ENCODE measurements around the gene TDRD1. TPM values are rescaled to one million over a fixed set of nuclear protein-coding genes. Genes with fewer than 3 reads are reported as not detected.
"Not testable (repeated sequence)": the region's sequence is repeated elsewhere in the genome, so short reads cannot be mapped to it uniquely, and the experiment has no call there.

The TDRD1 gene
- total RNA-seq (under 1 TPM; 0.13 to 0.16 TPM), polyA plus RNA-seq (0.14 TPM)

- H3K27me3 ChIP-seq (ENCODE audit: insufficient read depth, low read length, poor library complexity, severe bottlenecking), result no peaks in the 10 kb centered on the region
- H3K36me3 ChIP-seq (ENCODE audit: insufficient read depth, low read length), result no peaks in the 10 kb centered on the region
- peaks cover 0 to 8% of the 10 kb centered on the region in 2 donors for H3K27me3 Mint-ChIP-seq
- peak within 1 kb of the TSS in 3 of 7 donors; percentile 32 to 61 (median 54) for H3K4me3 Mint-ChIP-seq
- no peak within 1 kb of the TSS for H3K4me3 ChIP-seq (ENCODE audit: low read length)
- peaks cover 0 to 5% (median 0%) of the 10 kb centered on the region in 3 donors for H3K36me3 Mint-ChIP-seq
- POLR2A ChIA-PET, result interaction anchor here (0.7 kb wide), 1 partner anchor 123 kb away, joined by 6 read pairs; no protein-coding TSS in a partner anchor
- CTCF ChIA-PET, result no interaction called here
- DNase-seq, result no peak
- H3K27ac ChIP-seq (ENCODE audit: low read depth, low read length), result no peak within 1 kb of the TSS
- peak within 1 kb of the TSS in 1 of 8 donors; percentile 90 for H3K27ac Mint-ChIP-seq
- no peaks in the 10 kb centered on the region for H3K9me3 Mint-ChIP-seq
- H3K9me3 ChIP-seq (ENCODE audit: low read length), result no peaks in the 10 kb centered on the region
- H3K4me1 ChIP-seq (ENCODE audit: insufficient read depth, low read length), result no peaks in the 10 kb centered on the region
- peaks cover 8 to 16% (median 14%) of the 10 kb centered on the region in 3 donors for H3K4me1 Mint-ChIP-seq
Measured at GRCh38 chr10:114179148-114179547, at the start of gene TDRD1. Gene TDRD1, plus strand, starts transcription at chr10:114179353. Its CDS starts 8,479 bp downstream, at chr10:114187832.

- Histone ChIP-seq H3K9me3 (ENCODE audit: low read length) (no peaks in the 10 kb centered on the region), H3K4me1 (ENCODE audit: insufficient read depth, low read length) (no peaks in the 10 kb centered on the region), H3K27ac (ENCODE audit: low read depth, low read length) (no peak overlapping the region), H3K27me3 (ENCODE audit: insufficient read depth, low read length, poor library complexity, severe bottlenecking) (no peaks in the 10 kb centered on the region), H3K4me3 (ENCODE audit: low read length) (no peak overlapping the region), H3K36me3 (ENCODE audit: insufficient read depth, low read length) (peaks cover 46% of the 10 kb centered on the region)
- H3K4me1 Mint-ChIP-seq, result no peaks in the 10 kb centered on the region
- H3K27ac Mint-ChIP-seq, result peak overlapping the region in 1 of 8 donors; percentile 33
- ChIA-PET POLR2A (no interaction called here), CTCF (no interaction called here)
- no peak for DNase-seq
- H3K4me3 Mint-ChIP-seq, result no peak overlapping the region
- no peaks in the 10 kb centered on the region for H3K27me3 Mint-ChIP-seq
- no peaks in the 10 kb centered on the region for H3K9me3 Mint-ChIP-seq
- H3K36me3 Mint-ChIP-seq, result peaks cover 9 to 85% (median 49%) of the 10 kb centered on the region in 3 donors
Measured at GRCh38 chr10:114131094-114131493, 48.1 kb upstream of the TDRD1 start.

- peaks cover 16 to 77% (median 35%) of the 10 kb centered on the region in 3 donors for H3K36me3 Mint-ChIP-seq
- H3K4me1 Mint-ChIP-seq, result no peaks in the 10 kb centered on the region
- no peaks in the 10 kb centered on the region for H3K9me3 Mint-ChIP-seq
- ChIA-PET CTCF (no interaction called here), POLR2A (no interaction called here)
- Histone ChIP-seq H3K4me1 (ENCODE audit: insufficient read depth, low read length) (no peaks in the 10 kb centered on the region), H3K27me3 (ENCODE audit: insufficient read depth, low read length, poor library complexity, severe bottlenecking) (no peaks in the 10 kb centered on the region), H3K27ac (ENCODE audit: low read depth, low read length) (no peak overlapping the region), H3K9me3 (ENCODE audit: low read length) (no peaks in the 10 kb centered on the region), H3K36me3 (ENCODE audit: insufficient read depth, low read length) (peaks cover 42% of the 10 kb centered on the region), H3K4me3 (ENCODE audit: low read length) (no peak overlapping the region)
- DNase-seq, result no peak
- H3K27me3 Mint-ChIP-seq, result no peaks in the 10 kb centered on the region
- H3K27ac Mint-ChIP-seq, result peak overlapping the region in 1 of 8 donors; percentile 47
- H3K4me3 Mint-ChIP-seq, result no peak overlapping the region
Measured at GRCh38 chr10:114135476-114135875, 43.7 kb upstream of the TDRD1 start.

- Histone ChIP-seq H3K9me3 (ENCODE audit: low read length) (no peaks in the 10 kb centered on the region), H3K4me3 (ENCODE audit: low read length) (no peak overlapping the region), H3K27me3 (ENCODE audit: insufficient read depth, low read length, poor library complexity, severe bottlenecking) (no peaks in the 10 kb centered on the region), H3K27ac (ENCODE audit: low read depth, low read length) (no peak overlapping the region), H3K36me3 (ENCODE audit: insufficient read depth, low read length) (peaks cover 42% of the 10 kb centered on the region), H3K4me1 (ENCODE audit: insufficient read depth, low read length) (no peaks in the 10 kb centered on the region)
- Mint-ChIP-seq H3K4me3 (no peak overlapping the region), H3K4me1 (peaks cover 0 to 3% (median 0%) of the 10 kb centered on the region in 3 donors), H3K27me3 (no peaks in the 10 kb centered on the region), H3K27ac (no peak overlapping the region), H3K36me3 (peaks cover 12 to 82% (median 34%) of the 10 kb centered on the region in 3 donors), H3K9me3 (no peaks in the 10 kb centered on the region)
- POLR2A ChIA-PET, result no interaction called here
- CTCF ChIA-PET, result no interaction called here
- no peak for DNase-seq
Measured at GRCh38 chr10:114138581-114138980, 40.6 kb upstream of the TDRD1 start.

GRCh38 chr10:114140036-114140435 is 39.1 kb upstream of the TDRD1 start:
- Histone ChIP-seq H3K27ac (ENCODE audit: low read depth, low read length) (no peak overlapping the region), H3K36me3 (ENCODE audit: insufficient read depth, low read length) (peaks cover 32% of the 10 kb centered on the region), H3K27me3 (ENCODE audit: insufficient read depth, low read length, poor library complexity, severe bottlenecking) (no peaks in the 10 kb centered on the region), H3K4me3 (ENCODE audit: low read length) (no peak overlapping the region), H3K9me3 (ENCODE audit: low read length) (no peaks in the 10 kb centered on the region), H3K4me1 (ENCODE audit: insufficient read depth, low read length) (no peaks in the 10 kb centered on the region)
- no peaks in the 10 kb centered on the region for H3K27me3 Mint-ChIP-seq
- H3K4me3 Mint-ChIP-seq, result no peak overlapping the region
- no peaks in the 10 kb centered on the region for H3K9me3 Mint-ChIP-seq
- no peak for DNase-seq
- CTCF ChIA-PET, result no interaction called here
- H3K36me3 Mint-ChIP-seq, result peaks cover 12 to 82% (median 29%) of the 10 kb centered on the region in 3 donors
- POLR2A ChIA-PET, result no interaction called here
- peaks cover 0 to 3% (median 0%) of the 10 kb centered on the region in 3 donors for H3K4me1 Mint-ChIP-seq
- no peak overlapping the region for H3K27ac Mint-ChIP-seq

- DNase-seq; H3K27ac ChIP-seq (ENCODE audit: low read depth, low read length); H3K4me1 Mint-ChIP-seq; H3K9me3 Mint-ChIP-seq; H3K9me3 ChIP-seq (ENCODE audit: low read length); H3K27me3 ChIP-seq (ENCODE audit: insufficient read depth, low read length, poor library complexity, severe bottlenecking); CTCF ChIA-PET; H3K4me1 ChIP-seq (ENCODE audit: insufficient read depth, low read length); H3K4me3 ChIP-seq (ENCODE audit: low read length); H3K27me3 Mint-ChIP-seq; POLR2A ChIA-PET; H3K4me3 Mint-ChIP-seq: not testable (repeated sequence)
- H3K36me3 Mint-ChIP-seq, result peaks cover 12 to 81% (median 28%) of the 10 kb centered on the region in 3 donors
- peak overlapping the region in 2 of 8 donors; percentile 21 to 55 for H3K27ac Mint-ChIP-seq
- peaks cover 25% of the 10 kb centered on the region for H3K36me3 ChIP-seq (ENCODE audit: insufficient read depth, low read length)
Measured at GRCh38 chr10:114140827-114141226, 38.3 kb upstream of the TDRD1 start.

- Histone ChIP-seq H3K9me3 (ENCODE audit: low read length) (no peaks in the 10 kb centered on the region), H3K27me3 (ENCODE audit: insufficient read depth, low read length, poor library complexity, severe bottlenecking) (no peaks in the 10 kb centered on the region), H3K27ac (ENCODE audit: low read depth, low read length) (no peak overlapping the region), H3K4me1 (ENCODE audit: insufficient read depth, low read length) (no peaks in the 10 kb centered on the region), H3K4me3 (ENCODE audit: low read length) (no peak overlapping the region), H3K36me3 (ENCODE audit: insufficient read depth, low read length) (peaks cover 26% of the 10 kb centered on the region)
- peaks cover 11 to 78% (median 29%) of the 10 kb centered on the region in 3 donors for H3K36me3 Mint-ChIP-seq
- H3K4me3 Mint-ChIP-seq, result no peak overlapping the region
- ChIA-PET POLR2A (no interaction called here), CTCF (no interaction called here)
- peaks cover 0 to 5% (median 0%) of the 10 kb centered on the region in 3 donors for H3K4me1 Mint-ChIP-seq
- H3K9me3 Mint-ChIP-seq, result no peaks in the 10 kb centered on the region
- no peaks in the 10 kb centered on the region for H3K27me3 Mint-ChIP-seq
- H3K27ac Mint-ChIP-seq, result peak overlapping the region in 1 of 8 donors; percentile 28
- no peak for DNase-seq
Measured at GRCh38 chr10:114142018-114142417, 37.1 kb upstream of the TDRD1 start.

GRCh38 chr10:114143160-114143559 is 36.0 kb upstream of the TDRD1 start:
- no peak for DNase-seq
- Histone ChIP-seq H3K4me1 (ENCODE audit: insufficient read depth, low read length) (no peaks in the 10 kb centered on the region), H3K27ac (ENCODE audit: low read depth, low read length) (no peak overlapping the region), H3K4me3 (ENCODE audit: low read length) (no peak overlapping the region), H3K36me3 (ENCODE audit: insufficient read depth, low read length) (peaks cover 29% of the 10 kb centered on the region), H3K9me3 (ENCODE audit: low read length) (no peaks in the 10 kb centered on the region), H3K27me3 (ENCODE audit: insufficient read depth, low read length, poor library complexity, severe bottlenecking) (no peaks in the 10 kb centered on the region)
- H3K4me1 Mint-ChIP-seq, result peaks cover 0 to 5% (median 0%) of the 10 kb centered on the region in 3 donors
- no peak overlapping the region for H3K27ac Mint-ChIP-seq
- ChIA-PET CTCF (no interaction called here), POLR2A (no interaction called here)
- H3K4me3 Mint-ChIP-seq, result no peak overlapping the region
- H3K36me3 Mint-ChIP-seq, result peaks cover 15 to 84% (median 36%) of the 10 kb centered on the region in 3 donors
- H3K27me3 Mint-ChIP-seq, result no peaks in the 10 kb centered on the region
- H3K9me3 Mint-ChIP-seq, result no peaks in the 10 kb centered on the region

Measured in CD8-positive, alpha-beta memory T cell (primary cell).